DMS114 treated with DMSO at 0.1 percent for 48 hours (cell line): ENCODE data around the gene RALGPS1.

Experiments used
- DNase-seq: peaks from one replicate; lab custom pipeline; 2025; ENCODE audit not compliant: unreplicated experiment; lab: John Stamatoyannopoulos, UW

Gene RALGPS1

DNA sequence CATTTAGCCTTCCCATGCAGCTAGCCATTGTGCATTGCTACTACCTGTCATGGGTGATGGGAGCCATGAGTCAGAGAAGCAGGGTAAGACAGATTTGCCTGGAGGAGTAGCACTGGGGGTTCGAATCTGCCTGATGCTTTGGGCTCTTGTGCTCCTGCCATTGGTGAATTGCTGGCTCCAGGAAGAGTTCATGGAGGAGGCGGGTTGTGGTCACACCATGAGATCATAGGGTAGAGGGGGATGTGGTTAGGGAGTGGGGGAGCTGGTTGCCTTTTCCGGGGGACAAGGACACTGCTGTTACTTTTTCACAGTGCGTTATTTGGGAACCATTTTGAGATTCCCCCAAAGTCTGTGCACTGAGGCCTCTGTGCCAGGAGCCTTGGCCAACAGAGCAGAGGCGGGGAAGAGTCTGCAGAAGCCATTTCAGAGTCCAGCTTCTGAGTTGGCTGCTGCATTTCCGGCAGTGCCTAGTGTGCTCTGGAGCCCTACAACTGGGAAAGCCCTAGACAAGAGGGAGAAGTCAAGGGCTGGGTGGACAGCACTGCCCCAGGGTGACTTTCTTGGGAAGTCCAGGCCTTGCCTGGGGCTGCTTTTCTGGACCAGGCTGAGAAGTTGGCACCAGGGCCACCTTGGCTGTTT, 201.6 kb downstream of the RALGPS1 start:
- no peak for DNase-seq

DNA sequence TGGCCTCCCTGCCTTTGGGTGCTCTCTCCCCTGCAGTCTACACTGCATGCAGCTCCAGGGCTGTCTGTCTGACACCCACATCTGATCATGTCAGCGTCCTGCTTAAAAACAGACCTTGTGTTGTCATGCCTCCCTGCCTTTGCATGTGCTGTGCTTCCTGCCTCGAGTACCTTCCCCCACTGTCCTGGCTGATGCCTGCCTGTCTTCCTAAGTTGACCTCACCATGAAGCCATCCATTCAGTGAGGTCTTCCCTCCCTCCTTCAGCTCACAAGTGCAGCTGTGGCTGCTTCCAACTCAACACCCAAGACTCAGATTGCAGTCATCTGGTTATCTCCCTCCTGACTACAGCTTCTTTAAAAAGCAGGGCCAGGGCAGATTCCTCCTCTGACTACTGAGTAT, 202.4 kb downstream of the RALGPS1 start:
- no peak for DNase-seq

DNA sequence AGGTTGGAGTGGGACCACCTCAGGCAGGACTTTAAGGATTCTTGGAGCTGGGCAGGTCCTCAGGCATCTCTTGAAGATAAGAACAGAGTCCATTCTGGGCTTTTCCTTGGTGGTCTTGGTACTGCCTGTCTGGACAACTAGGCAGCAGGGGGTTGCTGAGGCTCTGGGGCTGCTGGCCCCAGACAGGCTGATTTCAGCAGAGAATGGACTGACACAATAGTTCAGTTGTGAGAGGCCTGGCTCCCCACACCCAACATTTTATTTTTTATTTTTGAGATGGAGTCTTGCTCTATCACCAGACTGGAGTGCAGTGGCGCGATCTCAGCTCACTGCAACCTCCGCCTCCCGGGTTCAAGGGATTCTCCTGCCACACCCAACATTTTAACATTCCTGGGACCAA, 203.2 kb downstream of the RALGPS1 start:
- DNase-seq = no peak

DNA sequence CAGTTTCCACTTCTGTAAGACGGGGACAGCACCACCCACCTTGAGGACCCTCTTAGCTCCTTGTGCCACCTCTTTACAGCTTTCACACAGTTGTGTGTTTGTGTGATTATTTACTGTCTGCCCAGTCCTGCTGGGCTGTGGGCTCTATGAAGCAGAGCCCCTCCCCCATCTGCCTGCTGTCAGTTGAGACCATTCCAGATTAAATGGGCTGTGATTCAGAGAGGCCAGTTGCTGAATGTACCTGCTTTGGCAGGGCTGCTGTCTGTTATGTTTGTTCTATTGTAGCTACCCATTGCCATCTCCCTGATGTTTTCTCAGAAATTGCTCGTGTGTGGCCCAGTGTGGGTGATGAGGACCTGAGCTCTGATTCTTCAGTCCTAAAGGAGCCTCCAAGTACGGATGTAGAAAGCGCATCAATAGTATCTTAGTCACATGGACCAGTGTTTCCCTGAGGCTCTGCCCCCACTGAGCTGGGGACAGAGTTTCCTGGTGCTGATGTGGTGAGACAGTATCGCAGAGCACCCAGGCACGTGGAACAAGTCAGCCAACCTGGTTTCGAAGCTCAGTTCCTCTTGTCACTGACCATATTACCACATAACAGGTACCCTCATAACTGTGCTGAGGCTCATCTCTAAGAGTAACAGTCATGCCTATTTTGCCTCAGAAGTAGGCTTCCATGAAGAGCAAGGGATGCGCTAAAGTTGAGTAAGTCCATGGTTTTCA, 204.2 kb downstream of the RALGPS1 start:
- no peak for DNase-seq

DNA sequence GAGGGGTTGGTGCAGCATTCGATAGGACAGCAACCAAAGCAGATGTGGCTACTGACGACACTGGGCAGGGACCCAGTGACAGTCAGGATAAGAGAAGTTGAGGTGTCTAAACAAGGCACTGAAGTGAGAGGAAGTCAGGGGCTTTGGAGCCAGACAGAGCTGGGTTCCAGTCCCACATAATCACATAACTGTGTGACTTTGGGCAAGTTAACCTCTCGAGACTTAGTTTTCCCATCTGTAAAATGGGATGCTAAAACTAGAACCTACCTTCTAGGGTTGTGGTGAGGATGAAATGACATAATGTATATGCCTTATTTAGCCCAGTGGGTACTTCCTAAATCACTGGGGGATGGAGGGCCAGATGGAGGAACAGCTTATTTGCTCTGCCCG, 204.7 kb downstream of the RALGPS1 start:
- no peak for DNase-seq

DNA sequence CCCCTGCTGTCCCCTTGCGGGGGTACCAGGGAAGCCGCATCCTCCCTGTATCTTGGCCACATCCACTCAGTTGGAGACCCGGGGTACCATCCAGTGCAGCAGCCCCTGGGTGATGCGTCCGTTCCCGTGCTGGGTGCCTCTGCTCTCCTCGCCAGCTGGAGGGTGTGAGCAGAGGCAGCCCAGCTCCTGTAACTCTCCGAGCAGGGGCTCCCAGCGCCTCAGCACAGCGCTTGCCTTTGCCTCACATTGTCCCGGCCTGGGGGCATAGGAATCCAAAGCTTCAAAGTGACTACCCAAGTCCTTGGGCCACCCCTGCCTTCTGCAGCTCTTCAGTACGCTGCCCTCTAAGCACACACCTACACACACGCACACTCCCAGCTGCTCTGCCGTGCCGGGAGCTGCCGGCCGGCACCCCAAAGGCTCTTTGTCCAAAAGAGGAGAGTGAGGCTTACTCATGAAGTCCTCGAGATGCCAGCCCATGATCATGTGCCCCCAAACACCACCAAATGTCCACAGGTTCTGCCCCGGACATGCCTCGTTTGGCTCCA, 207.1 kb downstream of the RALGPS1 start:
- DNase-seq = no peak

DNA sequence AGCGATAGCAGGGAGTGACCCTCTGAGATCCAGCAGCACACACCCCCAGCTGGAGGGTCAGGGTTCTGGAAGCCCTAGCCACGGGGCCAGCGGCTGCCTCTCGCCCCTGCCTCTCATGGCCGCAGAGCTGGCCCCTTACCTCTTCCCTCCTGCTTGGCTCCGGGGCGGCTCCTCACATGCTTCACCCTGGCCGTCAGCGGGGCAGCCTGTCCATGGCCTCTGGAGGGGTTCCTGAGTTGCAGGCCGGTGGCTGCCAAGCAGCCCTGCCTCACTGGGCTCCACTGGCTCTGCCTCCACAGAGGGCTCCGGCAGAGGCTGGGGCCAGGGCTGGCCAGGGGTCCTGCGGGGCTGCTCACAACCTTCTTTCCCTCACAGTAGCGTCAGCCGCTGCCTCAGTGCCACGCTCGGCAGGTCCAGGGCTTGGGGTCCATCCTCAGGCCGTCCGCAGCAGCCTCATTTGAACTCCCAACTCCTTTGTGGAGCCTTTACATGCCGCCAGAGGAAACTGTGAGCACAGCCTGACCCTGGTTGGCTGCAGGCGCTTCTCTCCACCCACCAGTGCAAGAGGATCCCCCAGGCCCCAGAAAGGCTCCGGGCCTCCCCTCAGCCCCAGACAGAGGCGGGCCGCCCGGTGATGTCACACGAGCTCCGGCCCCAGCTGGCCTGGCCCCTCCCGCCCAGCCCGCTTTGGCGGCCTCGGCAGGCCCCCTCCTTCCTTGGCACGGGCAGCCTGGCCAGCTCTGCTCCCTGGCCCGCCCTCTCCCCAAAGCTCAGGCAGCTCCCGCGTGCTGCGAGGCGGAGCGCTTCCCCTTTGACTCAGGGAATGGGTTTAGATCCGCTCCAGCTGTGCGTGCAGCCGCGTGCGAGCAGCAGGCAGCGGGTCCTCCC, 207.8 kb downstream of the RALGPS1 start, which contains the start of gene ANGPTL2:
ANGPTL2 (minus strand) TSS at position 460 of the 888 bp plus-strand sequence. CDS start 13,904 bp downstream, outside the sequence.
- DNase-seq = no peak

DNA sequence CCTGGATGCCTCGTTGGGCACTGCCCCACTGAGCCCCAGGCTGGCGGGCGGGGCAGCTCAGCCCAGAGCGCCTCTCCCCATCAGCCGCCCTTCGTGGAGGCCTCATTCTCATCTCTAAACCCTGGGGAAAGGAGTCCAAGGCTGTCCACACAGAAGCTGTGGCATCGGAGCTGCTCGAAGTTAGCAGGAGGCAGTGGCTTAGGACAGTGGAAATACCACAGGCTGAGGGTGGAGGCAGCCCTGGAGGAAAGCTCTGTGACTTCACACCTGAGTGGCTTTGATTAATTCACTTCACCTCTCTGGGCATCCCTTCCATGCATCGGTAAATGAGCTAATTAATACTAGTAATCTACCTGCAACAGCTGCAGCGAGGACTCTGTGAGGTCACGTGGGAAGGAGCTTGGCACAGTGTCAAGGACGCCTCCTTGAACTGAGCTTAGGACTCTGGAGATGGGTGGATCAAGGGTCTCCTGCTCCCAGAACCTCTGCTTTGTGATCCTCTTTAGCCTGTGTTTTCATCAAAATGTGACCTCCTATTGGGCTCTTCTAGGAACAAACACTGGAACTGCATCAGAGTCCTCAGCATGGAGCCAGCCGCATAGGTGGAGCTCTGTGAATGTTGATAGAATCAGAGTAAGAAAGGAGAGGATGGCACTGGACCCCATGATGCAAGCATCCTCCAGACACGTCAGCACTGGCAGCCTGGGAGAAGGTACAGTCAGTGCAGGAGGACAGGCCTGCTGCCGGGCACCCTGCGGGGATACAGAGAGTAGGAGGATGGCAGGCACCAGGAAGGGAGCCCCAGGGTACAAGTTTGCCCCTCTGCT, 208.7 kb downstream of the RALGPS1 start:
- DNase-seq = no peak

DNA sequence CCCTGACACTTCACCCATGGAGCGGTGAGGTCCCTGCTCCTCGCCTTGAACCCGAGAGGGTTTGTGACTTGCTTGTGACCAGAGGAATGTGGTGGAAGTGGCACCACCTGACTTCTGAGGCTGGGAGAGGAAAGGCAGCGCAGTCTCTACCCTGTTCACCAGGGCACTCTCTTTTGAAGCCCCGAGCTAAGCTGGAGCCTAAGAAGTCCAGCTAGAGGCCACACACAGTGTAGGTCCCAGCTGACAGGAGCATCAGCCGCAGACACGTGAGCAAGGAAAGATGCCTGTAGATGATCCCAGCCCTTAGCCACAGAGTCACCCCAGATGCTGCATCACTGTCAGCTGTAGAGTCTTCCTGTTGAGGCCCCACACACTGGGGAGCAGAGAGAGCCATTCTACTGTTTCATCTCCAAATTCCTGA, 209.5 kb downstream of the RALGPS1 start:
- no peak for DNase-seq

DNA sequence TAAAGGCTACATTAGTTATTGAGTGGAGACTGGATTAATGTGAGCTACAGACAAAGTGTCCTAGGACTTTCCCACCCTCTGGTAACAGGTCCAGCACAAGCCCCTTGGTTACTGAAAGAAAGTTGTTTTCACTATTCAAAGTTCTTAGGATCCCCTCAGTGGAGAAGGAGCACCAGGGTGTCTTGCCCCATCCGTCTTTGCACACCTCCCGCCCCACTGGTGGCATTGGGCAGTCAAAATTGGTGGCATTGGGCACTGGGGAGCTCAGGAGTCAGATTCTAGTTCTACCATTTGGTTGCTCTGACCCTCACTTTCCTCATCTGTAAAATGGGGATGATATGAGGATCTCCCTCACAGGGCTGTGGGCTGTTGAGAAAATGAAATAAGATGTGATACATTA, 210.2 kb downstream of the RALGPS1 start:
- DNase-seq = no peak

DNA sequence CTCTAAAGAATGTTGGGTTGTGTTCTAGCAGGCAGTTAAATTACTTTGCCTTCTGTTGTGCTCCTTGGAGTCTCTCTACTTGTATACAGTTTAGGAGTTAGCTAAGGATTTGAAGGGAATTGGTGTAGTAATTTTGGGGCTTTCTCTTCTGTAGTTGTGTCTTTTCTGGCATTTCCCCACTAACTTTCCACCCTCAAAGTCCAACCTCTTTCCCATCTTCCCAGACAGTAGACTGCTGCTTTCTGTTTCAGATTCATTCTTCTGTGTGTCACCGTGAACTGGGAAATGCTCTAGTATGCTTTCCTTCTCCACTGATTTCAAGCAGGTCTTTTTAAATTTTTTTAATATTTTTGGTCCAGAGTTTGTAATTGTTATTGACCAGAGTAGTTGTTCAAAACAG, 212.4 kb downstream of the RALGPS1 start:
- DNase-seq = no peak

DNA sequence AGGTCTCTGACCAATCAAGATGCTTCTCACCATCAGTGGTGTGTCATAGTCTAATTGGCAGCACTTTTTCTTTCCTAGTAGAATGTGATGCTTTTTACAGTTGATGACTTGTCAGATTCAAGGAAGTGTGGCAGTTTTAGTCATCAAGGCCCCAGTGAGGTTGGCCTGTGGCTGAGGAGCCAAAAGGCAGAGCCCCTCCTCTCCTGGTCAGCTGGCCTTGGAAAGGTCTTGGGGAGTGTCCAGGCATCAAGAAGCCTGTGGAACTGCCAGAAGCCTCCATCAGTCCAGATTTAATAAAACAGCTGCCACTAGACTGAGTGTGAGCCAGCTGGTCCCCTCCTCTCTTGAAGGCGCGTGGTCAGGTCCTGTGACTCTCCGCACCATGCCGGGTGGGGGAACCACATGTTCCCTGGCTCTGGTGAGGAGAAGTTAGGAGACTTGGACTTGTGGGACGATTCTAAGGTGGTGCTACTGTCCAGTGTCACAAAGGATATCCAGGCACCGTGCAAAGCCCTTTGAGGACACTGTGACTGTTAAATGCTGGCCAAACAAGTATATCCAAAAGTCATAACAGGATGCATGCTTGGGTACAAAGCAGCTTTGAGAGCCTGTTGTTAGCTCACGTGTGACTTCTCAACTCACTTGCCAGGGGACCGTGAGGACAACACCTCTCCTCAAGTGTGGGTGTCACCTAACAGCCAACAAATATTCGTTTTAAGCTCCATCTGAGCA, 213.9 kb downstream of the RALGPS1 start:
- DNase-seq = no peak

DNA sequence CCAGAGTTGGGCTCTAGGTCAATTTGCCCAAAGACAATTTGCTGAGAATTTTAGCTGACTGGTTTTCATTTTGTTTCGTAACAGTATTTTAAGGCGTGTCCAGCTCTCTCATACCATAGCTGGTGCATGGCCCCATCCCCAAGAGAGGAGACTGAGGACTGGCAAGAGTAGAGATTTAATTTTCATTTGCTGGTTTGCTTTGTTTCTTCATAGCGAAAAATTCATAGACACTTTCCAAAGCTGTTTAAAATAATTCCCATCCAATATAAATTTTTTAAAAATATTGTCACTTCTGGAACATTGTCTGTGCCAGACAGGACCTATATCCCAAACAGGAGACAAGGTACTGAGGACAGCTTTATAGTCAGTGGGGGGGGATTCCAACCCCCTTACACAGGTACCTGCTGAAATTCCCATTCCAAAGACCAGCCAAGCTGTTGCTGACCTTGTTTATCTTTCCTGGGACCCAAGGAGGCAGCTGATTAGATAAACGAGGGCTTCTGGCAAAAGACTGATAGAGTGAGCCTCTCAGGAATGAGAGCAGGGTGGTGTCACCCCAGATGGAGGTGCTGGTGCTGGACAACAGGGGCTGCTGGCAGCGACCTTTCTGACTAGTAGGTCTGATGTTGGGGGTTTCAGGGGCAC, 214.6 kb downstream of the RALGPS1 start:
- no peak for DNase-seq

DNA sequence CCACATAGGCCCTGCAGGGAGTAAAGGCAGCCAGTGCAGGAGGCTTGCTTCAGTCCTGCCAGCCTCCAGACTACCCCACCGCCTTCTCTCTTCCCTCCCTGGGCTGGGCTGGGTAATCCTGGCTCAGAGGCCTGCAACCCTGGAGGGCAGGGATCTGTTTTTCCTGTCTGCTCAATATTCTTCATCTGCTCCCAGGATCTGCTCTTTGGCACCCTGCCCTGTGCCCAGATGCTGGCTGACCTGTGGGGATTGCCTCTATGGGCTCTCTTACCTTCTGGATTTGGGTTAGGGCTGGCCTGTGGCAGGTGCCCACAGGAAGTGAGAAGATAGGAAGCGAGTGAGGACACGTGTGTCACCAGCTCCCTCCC, 215.1 kb downstream of the RALGPS1 start:
- DNase-seq = no peak

DNA sequence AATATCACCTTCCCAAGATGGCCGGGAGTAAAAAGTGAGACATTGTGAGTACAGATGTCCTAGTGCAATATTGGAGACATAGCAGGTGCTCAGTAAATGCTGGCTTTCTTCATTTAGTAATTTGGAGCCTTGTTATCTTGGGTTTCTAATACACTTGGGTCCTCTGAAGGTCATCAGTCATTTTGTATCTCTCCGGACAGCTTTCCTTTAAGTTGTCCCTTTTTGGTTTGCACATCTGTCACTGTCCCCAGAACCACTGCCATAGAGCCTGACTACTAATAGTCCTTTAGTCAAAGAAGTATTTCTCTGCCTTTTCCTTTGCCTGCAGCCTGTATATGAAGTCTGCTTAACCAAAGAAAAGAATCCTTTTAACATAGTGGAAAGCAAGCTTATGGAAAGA, 215.7 kb downstream of the RALGPS1 start:
- DNase-seq = no peak

DNA sequence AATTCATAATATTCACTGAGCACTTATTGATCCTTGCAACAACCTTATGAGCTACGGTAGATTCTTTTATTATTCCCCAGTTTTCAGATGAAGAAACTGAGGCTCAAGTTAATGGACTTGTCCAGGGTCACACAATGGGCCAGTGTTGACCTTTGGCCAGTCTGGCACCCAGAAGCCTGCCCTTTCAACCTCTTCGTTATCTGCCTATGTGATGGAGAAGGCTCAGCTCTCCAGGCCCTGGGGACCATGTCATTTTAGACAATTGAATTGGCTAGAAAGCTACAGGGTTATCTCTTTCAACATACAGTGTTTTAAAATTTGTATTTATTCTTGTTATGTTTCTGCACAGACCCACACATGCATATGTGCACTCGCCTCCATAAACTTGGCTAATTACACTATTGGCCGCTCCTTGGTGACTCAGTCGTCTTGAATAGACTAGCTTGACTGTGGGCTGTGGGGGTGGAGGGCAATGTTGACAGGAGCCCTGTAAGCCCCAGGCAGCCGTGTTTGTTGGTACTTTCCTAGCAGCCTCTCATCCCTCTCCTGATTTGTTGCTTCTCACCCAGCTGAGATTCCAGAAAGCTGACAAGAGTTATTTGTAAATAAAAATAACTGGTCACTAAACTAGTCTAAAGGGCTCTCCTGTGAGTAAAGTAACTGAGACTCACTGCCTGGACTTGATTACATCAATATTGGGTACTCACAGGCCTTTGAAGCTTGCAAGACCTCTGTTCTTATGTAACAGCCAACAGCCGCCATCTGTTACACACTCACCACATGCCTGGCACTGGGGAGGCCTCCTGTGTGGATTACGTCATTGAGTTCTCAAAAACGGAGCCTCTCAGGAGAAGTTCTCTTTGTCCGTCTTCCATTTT, 216.3 kb downstream of the RALGPS1 start:
- DNase-seq = no peak

DNA sequence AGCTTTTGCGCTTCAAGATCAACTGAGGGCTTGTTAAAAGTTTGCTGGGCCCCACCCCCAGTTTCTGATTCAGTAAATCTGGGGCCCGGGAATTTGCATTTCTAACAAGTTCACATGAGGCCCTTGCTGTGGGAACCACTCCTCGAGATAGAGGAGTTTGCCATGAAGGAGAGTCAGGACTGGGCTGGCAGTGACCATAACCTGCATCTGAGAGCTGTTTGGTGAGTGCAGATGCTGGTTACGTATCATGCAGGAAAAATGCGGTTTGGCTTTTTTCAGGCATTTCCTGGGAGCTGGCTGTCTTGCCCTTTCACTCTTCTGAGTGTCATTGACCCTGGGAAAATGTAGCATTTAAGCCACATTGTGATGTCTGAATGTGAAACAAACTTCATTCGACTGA, 217.3 kb downstream of the RALGPS1 start:
- no peak for DNase-seq

DNA sequence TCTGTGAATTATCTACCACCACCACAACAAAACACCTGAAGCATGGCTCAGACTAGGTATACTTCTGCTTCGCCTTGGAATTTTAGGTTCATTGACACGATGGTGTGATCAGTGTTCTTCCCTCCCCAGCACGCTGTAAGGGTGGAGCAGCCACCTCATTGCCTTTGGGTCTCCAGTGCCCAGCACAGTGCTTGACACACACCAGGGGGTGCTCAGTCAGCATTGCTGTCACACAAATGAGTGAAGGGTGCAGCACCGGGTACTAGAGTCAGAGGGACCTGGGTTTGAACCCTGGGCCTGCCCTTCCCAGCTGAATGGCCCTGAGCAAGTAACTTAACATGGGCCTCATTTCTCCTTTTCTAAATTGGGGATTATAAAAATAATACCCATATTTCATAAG, 217.8 kb downstream of the RALGPS1 start:
- no peak for DNase-seq
